Thoracic aorta (tissue), 2 donors: Measurements from ENCODE around the gene FRMD3. TPM values are rescaled to one million over a fixed set of nuclear protein-coding genes. Genes with fewer than 3 reads are reported as not detected.
A peak's percentile ranks its signal among the peaks of the same experiment; 100 is the strongest.

ENCODE experiments used
- ATAC-seq: fragments of 150-250 bp; one replicate; pipeline ENCODE4 v1.8.0; 2017; ENCODE audit warnings: low read depth; ENCODE audit not compliant: insufficient number of reproducible peaks, low FRiP score
- DNase-seq: peaks from one replicate; pipeline ENCODE4 v3.0.0-alpha.2; 2020; ENCODE audit warnings: low spot score
- H3K27ac ChIP-seq, 2 donors: fragments of 200-600 bp; sonication (generic); 1 replicate in 1 of 2; 2 replicates in 1 of 2; pipeline ENCODE4 v1.5.1; 2016; ENCODE audit warnings: mild to moderate bottlenecking in 2 of 2, moderate library complexity in 2 of 2
- H3K27me3 ChIP-seq: fragments of 200-600 bp; sonication (generic); replicated peaks from 2 replicates; pipeline ENCODE4 v1.6.0; 2016; ENCODE audit warnings: mild to moderate bottlenecking; ENCODE audit not compliant: insufficient read depth
- H3K36me3 ChIP-seq: fragments of 200-600 bp; sonication (generic); one replicate; pipeline ENCODE4 v1.5.1; 2016
- H3K4me1 ChIP-seq, 2 donors: fragments of 200-600 bp; sonication (generic); 1 replicate in 1 of 2; 2 replicates in 1 of 2; pipeline versions ENCODE4 v1.5.1 to v1.6.0; 2016; ENCODE audit warnings: low read depth in 2 of 2, mild to moderate bottlenecking in 1 of 2; ENCODE audit not compliant: control insufficient read depth in 1 of 2
- H3K4me3 ChIP-seq: fragments of 200-600 bp; sonication (generic); 2 replicates; pipeline ENCODE4 v1.5.1; 2016; ENCODE audit warnings: mild to moderate bottlenecking
- H3K9me3 ChIP-seq: fragments of 200-600 bp; sonication (generic); 2 replicates; pipeline ENCODE4 v1.5.1; 2016
- total RNA-seq, 2 donors: library from RNA; depleted of rRNA; stranded (reverse); fragments of >200 nt; gene quantifications; one replicate each; pipeline versions ENCODE4 v1.1.0 to v1.2.3, GENCODE V29; 2016
- TF ChIP-seq, protein P1 (sequence below): fragments of 200-600 bp; sonication (generic); IDR thresholded peaks from one replicate; pipeline ENCODE4 v1.5.1; 2019; ENCODE audit warnings: antibody characterized with exemption

FRMD3 gene
- total RNA-seq, 2 donors from 2014 or later: 5.2 to 6.2 TPM

GRCh38 chr9:83219154-83219923 lies 318.9 kb downstream of the FRMD3 start:
- ATAC-seq (peak; percentile 76), DNase-seq (no peak)
- Histone ChIP-seq H3K9me3 (no peaks in the 10 kb centered on the region), H3K4me1 (peaks cover 0 to 5% of the 10 kb centered on the region in 2 donors), H3K27ac (peak overlapping the region; percentile 4 to 54), H3K4me3 (peak overlapping the region; percentile 72), H3K27me3 (no peaks in the 10 kb centered on the region), H3K36me3 (no peaks in the 10 kb centered on the region)
- TF ChIP-seq, protein P1, sequence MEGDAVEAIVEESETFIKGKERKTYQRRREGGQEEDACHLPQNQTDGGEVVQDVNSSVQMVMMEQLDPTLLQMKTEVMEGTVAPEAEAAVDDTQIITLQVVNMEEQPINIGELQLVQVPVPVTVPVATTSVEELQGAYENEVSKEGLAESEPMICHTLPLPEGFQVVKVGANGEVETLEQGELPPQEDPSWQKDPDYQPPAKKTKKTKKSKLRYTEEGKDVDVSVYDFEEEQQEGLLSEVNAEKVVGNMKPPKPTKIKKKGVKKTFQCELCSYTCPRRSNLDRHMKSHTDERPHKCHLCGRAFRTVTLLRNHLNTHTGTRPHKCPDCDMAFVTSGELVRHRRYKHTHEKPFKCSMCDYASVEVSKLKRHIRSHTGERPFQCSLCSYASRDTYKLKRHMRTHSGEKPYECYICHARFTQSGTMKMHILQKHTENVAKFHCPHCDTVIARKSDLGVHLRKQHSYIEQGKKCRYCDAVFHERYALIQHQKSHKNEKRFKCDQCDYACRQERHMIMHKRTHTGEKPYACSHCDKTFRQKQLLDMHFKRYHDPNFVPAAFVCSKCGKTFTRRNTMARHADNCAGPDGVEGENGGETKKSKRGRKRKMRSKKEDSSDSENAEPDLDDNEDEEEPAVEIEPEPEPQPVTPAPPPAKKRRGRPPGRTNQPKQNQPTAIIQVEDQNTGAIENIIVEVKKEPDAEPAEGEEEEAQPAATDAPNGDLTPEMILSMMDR: peak; percentile 30

- no peaks in the 10 kb centered on the region for H3K36me3 ChIP-seq
- DNase-seq: no peak
- H3K4me1 ChIP-seq: peaks cover 0 to 5% of the 10 kb centered on the region in 2 donors
- H3K4me3 ChIP-seq: peak overlapping the region; percentile 72
- H3K9me3 ChIP-seq: no peaks in the 10 kb centered on the region
- TF ChIP-seq, protein P1: no peak
- ATAC-seq: no peak
- H3K27ac ChIP-seq: no peak overlapping the region
- H3K27me3 ChIP-seq: no peaks in the 10 kb centered on the region
Measured at GRCh38 chr9:83218411-83219090, 319.6 kb downstream of the FRMD3 start.

DNA sequence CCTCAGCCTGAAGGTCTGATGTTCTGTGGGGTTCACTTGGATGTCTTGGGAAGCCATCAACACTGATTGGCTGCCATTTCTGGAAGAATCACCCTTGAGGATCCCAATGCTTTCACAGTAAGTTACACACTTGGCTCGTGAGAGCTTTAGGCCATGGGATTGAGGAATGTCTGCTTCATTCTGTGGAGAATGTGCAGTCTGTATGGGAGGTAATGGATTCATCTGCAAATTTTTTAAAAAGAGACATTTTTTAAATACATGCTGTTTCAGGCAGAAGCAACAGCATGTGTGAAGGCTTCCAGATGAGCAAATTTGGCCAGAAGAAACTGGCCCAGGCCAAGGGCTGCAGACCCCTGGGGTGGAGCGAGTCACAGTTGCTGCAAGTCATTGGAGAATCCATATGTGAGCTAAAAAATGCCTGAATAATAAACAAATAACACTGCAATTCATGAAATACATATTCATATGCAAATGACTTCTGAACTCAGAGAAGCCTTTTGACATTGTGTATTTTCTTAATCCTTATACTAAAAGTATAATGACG lies 328.9 kb downstream of the FRMD3 start:
- no peaks in the 10 kb centered on the region for H3K27me3 ChIP-seq
- no peaks in the 10 kb centered on the region for H3K9me3 ChIP-seq
- TF ChIP-seq, protein P1: no peak
- no peak overlapping the region for H3K27ac ChIP-seq
- no peak overlapping the region for H3K4me3 ChIP-seq
- DNase-seq (no peak), ATAC-seq (no peak)
- no peaks in the 10 kb centered on the region for H3K4me1 ChIP-seq
- H3K36me3 ChIP-seq: no peaks in the 10 kb centered on the region

GRCh38 chr9:83208065-83208850 lies 329.9 kb downstream of the FRMD3 start:
- DNase-seq: no peak
- Histone ChIP-seq H3K9me3 (no peaks in the 10 kb centered on the region), H3K4me1 (no peaks in the 10 kb centered on the region), H3K27ac (no peak overlapping the region), H3K36me3 (no peaks in the 10 kb centered on the region), H3K27me3 (no peaks in the 10 kb centered on the region), H3K4me3 (no peak overlapping the region)
- TF ChIP-seq, protein P1: no peak
- no peak for ATAC-seq
